Stimulated activated CD8-positive, alpha-beta memory T cell treated with anti-CD3 and anti-CD28 coated beads, Interleukin-7, amount 100 ng/mL, for 48 hours (primary cell): ENCODE results near the gene FMO4.
"Not testable (repeated sequence)": the region's sequence is repeated elsewhere in the genome, so short reads cannot be mapped to it uniquely, and the experiment has no call there.

ENCODE experiments used
- DNase-seq, 2 donors: peaks; one replicate each; pipeline ENCODE4 v3.0.0-alpha.2; 2020; ENCODE audit warnings: low read depth in 1 of 2; ENCODE audit errors: extremely low read depth in 1 of 2

FMO4 gene, protein sequence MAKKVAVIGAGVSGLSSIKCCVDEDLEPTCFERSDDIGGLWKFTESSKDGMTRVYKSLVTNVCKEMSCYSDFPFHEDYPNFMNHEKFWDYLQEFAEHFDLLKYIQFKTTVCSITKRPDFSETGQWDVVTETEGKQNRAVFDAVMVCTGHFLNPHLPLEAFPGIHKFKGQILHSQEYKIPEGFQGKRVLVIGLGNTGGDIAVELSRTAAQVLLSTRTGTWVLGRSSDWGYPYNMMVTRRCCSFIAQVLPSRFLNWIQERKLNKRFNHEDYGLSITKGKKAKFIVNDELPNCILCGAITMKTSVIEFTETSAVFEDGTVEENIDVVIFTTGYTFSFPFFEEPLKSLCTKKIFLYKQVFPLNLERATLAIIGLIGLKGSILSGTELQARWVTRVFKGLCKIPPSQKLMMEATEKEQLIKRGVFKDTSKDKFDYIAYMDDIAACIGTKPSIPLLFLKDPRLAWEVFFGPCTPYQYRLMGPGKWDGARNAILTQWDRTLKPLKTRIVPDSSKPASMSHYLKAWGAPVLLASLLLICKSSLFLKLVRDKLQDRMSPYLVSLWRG

GRCh38 chr1:171313835-171314320, at the start of gene FMO4:
Gene FMO4 (plus strand): TSS chr1:171314183. CDS start chr1:171319826, 5,643 bp downstream.
- DNase-seq: peak; percentile 48 to 81

GRCh38 chr1:171265686-171266085, 48.3 kb upstream of the FMO4 start:
- no peak for DNase-seq

GRCh38 chr1:171266930-171267329, 47.1 kb upstream of the FMO4 start:
- DNase-seq: no peak

GRCh38 chr1:171267391-171267790, 46.6 kb upstream of the FMO4 start:
- DNase-seq: no peak

DNA sequence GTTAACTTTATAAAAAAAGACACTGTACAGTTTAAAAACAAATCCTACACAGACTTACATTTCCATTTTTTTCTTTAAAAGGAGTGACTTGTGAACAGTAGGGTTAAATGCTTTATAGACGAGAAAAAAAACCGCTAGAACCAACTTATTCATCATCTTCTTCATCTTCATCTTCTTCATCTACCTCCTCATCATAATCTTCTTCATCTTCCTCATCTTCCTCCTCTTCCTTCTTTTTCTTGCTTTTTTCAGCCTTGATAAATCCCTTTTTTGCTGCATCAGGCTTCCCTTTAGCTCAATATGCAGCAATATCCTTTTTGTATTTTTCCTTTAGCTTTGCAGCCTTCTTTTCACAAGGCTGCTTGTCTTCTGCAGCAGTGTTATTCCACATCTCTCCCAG, 43.2 kb upstream of the FMO4 start:
- no peak for DNase-seq

GRCh38 chr1:171277534-171277933, 36.4 kb upstream of the FMO4 start:
- DNase-seq: no peak

DNA sequence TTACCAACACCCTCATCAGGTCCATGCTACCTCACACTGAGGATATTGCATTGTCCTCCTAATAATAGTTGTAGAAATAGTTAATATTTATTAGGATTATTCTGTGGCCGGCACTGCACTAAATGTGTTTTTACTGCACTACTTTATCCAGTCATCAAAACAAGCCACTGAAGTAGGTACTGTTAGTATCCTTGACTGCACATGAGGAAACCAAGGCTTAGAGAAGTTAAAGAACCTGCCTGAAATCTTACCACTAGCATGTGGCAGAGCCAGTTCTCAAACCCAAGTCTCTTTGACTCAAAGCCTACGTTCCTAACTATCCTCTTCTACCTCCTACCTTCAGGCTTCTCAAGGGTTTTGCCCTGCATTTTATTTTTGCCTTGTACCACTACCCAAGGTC, 34.7 kb upstream of the FMO4 start:
- DNase-seq: no peak

GRCh38 chr1:171279678-171280077, 34.3 kb upstream of the FMO4 start:
- DNase-seq: no peak

DNA sequence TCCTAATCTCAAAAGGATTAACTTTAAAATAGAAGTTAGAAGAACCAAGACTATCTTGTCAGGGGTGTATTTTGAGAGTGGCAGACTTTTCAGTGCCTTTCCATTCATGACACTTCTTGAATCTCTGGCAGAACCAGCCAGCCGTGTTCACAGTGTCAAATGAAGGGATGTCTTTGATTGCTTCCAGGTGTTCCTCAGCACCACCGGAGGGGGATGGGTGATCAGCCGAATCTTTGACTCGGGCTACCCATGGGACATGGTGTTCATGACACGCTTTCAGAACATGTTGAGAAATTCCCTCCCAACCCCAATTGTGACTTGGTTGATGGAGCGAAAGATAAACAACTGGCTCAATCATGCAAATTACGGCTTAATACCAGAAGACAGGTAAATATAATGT, 33.4 kb upstream of the FMO4 start:
- DNase-seq: no peak

GRCh38 chr1:171286032-171286705, 27.8 kb upstream of the FMO4 start:
- no peak for DNase-seq

DNA sequence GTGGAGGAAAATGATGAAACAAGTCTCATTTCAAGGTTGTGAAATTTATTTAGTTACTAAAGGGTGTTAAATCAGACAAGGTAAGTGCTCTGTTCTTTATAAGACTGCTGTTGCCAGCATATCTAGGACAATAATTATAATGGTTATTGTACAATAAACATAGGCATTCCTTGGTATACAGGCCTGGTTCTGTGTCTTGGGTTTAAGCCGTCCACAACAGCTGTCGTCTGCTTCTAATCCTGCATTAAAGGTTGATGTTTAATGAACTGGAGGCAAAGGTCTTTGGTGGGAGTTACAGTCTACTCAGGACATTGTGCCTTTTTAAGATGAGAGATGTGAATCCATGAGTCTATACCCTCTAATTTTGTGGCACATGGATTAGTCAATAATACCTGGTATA, 23.4 kb upstream of the FMO4 start:
- no peak for DNase-seq

- DNase-seq: no peak
Measured at GRCh38 chr1:171292799-171293198, 21.2 kb upstream of the FMO4 start.

- DNase-seq: not testable (repeated sequence)
Measured at GRCh38 chr1:171295383-171295782, 18.6 kb upstream of the FMO4 start.

GRCh38 chr1:171295821-171296220, 18.2 kb upstream of the FMO4 start:
- no peak for DNase-seq

DNA sequence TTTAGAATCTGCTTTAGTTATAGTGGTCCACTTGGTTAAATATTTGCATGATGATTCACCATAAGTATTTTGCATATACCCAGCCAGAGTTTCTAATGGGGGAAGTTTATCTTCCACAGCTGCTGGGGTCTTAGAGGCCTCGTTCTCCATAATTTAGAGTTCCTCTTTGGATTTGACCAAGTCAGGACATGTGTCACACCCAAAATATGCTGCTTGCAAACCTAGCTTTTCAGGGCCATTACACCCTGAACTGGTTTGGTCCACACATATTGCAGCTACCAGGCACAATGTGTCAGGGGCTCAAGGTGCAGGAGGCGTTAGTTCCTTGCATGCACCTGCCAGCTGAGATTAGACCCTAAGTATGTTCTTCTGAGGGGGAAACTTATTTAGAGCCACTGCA, 17.1 kb upstream of the FMO4 start:
- no peak for DNase-seq

DNA sequence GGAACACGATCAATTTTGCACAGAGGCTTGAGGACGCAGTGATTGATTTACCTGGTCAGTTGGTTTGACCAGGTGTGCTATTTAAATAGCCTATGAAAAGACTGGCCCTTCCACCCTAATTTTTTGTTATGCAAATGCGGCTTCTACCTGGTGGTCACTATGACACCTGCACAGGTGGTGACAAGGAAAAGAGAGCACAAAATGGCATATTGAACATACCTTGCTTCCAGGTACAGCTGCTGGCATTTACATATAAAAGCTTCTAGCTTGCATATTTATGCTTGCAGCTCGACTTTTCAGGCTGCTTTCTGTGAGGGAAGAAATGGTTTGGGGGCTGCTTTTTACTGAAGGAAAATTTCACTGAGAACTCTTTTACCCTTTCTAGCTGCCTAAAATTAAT, 15.3 kb upstream of the FMO4 start:
- no peak for DNase-seq

- DNase-seq: no peak
Measured at GRCh38 chr1:171299342-171299741, 14.6 kb upstream of the FMO4 start.

GRCh38 chr1:171300401-171300800, 13.6 kb upstream of the FMO4 start:
- no peak for DNase-seq

DNA sequence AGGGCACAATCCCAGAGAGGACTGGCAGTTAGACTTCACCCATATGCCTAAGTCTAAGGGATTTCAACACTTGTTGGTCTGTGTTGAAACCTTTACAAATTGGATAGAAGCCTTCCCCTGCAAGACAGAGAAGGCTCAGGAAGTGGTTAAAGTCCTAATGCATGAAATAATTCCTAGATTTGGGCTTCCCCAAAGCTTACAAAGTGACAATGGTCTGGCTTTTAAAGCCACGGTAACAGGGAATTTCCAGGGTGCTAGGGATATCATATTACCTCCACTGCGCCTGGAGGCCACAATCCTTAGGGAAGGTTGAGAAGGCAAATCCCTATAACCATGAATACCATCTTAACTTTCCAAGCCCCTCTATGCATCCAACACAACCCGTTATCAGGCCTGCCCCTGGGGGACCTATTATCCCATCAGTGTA, 3.3 kb upstream of the FMO4 start:
- no peak for DNase-seq

GRCh38 chr1:171311771-171312558, 2.0 kb upstream of the FMO4 start:
- no peak for DNase-seq

DNA sequence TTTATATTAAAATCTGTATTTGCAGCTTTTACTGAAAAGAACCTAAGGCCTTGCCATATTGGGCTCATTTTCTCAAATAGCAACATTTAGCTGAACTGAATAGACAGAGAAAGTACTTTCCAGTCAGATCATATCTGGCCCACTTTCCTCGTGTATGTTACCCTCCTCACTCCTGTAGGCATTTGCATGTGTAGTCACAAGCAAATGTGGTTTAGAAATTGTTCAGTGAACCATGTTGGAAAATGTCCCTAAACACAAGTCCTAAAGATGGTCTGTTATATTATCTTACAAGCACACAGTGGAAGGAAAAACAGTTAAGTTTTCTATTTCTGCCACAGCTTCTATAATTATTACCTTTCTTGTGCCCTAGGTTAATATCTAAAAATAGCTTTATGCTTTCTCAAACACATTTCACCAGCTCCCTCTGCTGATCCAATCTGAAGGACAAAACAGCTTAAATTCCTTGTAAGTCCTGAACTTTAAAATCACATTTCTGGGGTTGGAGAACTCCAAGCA, 606 bp upstream of the FMO4 start:
- DNase-seq: no peak
